ENCODE data around the gene RLF. TPM values are rescaled to one million over a fixed set of nuclear protein-coding genes. Genes with fewer than 3 reads are reported as not detected.
A peak's percentile ranks its signal among the peaks of the same experiment; 100 is the strongest.

RLF gene
- total RNA-seq, 4 donors from 2014 or later, result 17.9 to 68.0 (median 28.9) TPM

GRCh38 chr1:40141878-40142535, 19.2 kb upstream of the RLF start:
- intact Hi-C loops (cut with DNase I; ENCODE audit: low total_unique reads), result loop anchor here (10.0 kb wide), 2 partner anchors 193 to 263 kb away; no protein-coding TSS in a partner anchor

GRCh38 chr1:40143891-40144575, 17.2 kb upstream of the RLF start:
- no peaks in the 10 kb centered on the region for H3K27me3 ChIP-seq
- peak; percentile 24 to 62 for DNase-seq
- no peaks in the 10 kb centered on the region for H3K9me3 ChIP-seq
- no peak overlapping the region for H3K4me3 ChIP-seq
- no peaks in the 10 kb centered on the region for H3K36me3 ChIP-seq
- H3K4me1 ChIP-seq, result no peaks in the 10 kb centered on the region
- TF ChIP-seq POLR2A (IDR thresholded peaks at IDR 0.05) (no peak), CTCF (IDR thresholded peaks at IDR 0.05) (peak; percentile 68 to 79 (median 74))
- intact Hi-C loops (cut with DNase I; ENCODE audit: low total_unique reads), result loop anchor here (10.0 kb wide), 2 partner anchors 191 to 261 kb away; no protein-coding TSS in a partner anchor
- H3K27ac ChIP-seq, result no peak overlapping the region

More at GRCh38 chr1:40141878-40142535, 19.2 kb upstream of the RLF start:
- no peak overlapping the region for H3K27ac ChIP-seq
- TF ChIP-seq CTCF (IDR thresholded peaks at IDR 0.05) (no peak), POLR2A (IDR thresholded peaks at IDR 0.05) (no peak)
- no peaks in the 10 kb centered on the region for H3K4me1 ChIP-seq
- H3K4me3 ChIP-seq, result no peak overlapping the region
- DNase-seq, result no peak
- no peaks in the 10 kb centered on the region for H3K9me3 ChIP-seq
- H3K36me3 ChIP-seq, result no peaks in the 10 kb centered on the region
- no peaks in the 10 kb centered on the region for H3K27me3 ChIP-seq

GRCh38 chr1:40151457-40152079, 9.6 kb upstream of the RLF start:
- DNase-seq, result no peak
- Histone ChIP-seq H3K27ac (no peak overlapping the region), H3K9me3 (no peaks in the 10 kb centered on the region), H3K36me3 (no peaks in the 10 kb centered on the region), H3K27me3 (no peaks in the 10 kb centered on the region), H3K4me3 (no peak overlapping the region), H3K4me1 (no peaks in the 10 kb centered on the region)
- TF ChIP-seq POLR2A (IDR thresholded peaks at IDR 0.05) (no peak), CTCF (IDR thresholded peaks at IDR 0.05) (no peak)
- intact Hi-C loops (cut with DNase I; ENCODE audit: low total_unique reads), result loop anchor here (10.0 kb wide), 1 partner anchor 163 kb away; the partner anchor contains the start of gene COL9A2

GRCh38 chr1:40153073-40153770, 8.0 kb upstream of the RLF start:
- no peak for DNase-seq
- Histone ChIP-seq H3K4me3 (no peak overlapping the region), H3K27me3 (no peaks in the 10 kb centered on the region)

More at GRCh38 chr1:40153073-40153770, 8.0 kb upstream of the RLF start:
- Histone ChIP-seq H3K4me1 (no peaks in the 10 kb centered on the region), H3K9me3 (no peaks in the 10 kb centered on the region), H3K36me3 (no peaks in the 10 kb centered on the region), H3K27ac (peak overlapping the region in 1 of 2 donors; percentile 13)
- intact Hi-C loops (cut with DNase I; ENCODE audit: low total_unique reads), result loop anchor here (10.0 kb wide), 1 partner anchor 162 kb away; the partner anchor contains the start of gene COL9A2
- TF ChIP-seq CTCF (IDR thresholded peaks at IDR 0.05) (peak; percentile 54 to 74 (median 61)), POLR2A (IDR thresholded peaks at IDR 0.05) (no peak)
